ENCODE results near the gene ZCCHC14.
"Not testable (repeated sequence)": the region's sequence is repeated elsewhere in the genome, so short reads cannot be mapped to it uniquely, and the experiment has no call there.

Gene ZCCHC14

DNA sequence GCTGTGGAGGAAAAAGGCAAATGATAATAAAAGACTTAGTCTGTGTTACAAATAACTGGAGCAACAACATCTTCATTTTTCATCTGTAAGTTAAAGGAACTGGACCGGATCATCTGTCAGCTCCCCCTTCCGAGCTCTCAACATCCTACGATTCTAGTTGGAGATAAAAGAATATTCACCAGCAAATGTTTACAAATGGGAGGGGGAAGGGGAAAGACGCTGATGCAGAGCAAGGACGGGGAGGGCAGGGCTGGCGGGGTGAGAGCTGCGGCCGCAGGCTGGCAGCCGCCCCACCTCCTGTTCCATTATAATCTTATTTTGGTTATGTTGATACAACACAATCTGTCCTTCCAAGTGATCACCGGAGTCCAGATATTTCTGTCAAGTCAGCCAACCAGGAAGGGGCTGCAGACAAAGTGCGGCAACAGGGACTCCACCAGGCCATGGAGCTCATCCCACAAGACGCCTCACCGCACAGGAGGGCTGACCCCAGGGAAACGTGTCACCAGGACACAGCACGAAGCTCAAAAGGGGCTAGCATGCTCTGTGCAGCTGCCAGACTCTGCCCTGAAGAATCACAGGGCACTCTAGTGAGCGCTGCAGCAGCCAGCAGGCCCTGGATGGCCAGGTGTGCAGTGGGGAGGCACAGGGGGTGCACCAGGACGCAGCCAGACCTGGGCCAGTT, 128.9 kb downstream of the ZCCHC14 start:
- TF ChIP-seq, protein P1, sequence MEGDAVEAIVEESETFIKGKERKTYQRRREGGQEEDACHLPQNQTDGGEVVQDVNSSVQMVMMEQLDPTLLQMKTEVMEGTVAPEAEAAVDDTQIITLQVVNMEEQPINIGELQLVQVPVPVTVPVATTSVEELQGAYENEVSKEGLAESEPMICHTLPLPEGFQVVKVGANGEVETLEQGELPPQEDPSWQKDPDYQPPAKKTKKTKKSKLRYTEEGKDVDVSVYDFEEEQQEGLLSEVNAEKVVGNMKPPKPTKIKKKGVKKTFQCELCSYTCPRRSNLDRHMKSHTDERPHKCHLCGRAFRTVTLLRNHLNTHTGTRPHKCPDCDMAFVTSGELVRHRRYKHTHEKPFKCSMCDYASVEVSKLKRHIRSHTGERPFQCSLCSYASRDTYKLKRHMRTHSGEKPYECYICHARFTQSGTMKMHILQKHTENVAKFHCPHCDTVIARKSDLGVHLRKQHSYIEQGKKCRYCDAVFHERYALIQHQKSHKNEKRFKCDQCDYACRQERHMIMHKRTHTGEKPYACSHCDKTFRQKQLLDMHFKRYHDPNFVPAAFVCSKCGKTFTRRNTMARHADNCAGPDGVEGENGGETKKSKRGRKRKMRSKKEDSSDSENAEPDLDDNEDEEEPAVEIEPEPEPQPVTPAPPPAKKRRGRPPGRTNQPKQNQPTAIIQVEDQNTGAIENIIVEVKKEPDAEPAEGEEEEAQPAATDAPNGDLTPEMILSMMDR (conservative IDR thresholded peaks at IDR 0.05; ENCODE audit: low read depth, low read length): no peak
- H3K4me3 ChIP-seq (ENCODE audit: low read length): no peak overlapping the region
- no peak for DNase-seq (ENCODE audit: low read depth)

DNA sequence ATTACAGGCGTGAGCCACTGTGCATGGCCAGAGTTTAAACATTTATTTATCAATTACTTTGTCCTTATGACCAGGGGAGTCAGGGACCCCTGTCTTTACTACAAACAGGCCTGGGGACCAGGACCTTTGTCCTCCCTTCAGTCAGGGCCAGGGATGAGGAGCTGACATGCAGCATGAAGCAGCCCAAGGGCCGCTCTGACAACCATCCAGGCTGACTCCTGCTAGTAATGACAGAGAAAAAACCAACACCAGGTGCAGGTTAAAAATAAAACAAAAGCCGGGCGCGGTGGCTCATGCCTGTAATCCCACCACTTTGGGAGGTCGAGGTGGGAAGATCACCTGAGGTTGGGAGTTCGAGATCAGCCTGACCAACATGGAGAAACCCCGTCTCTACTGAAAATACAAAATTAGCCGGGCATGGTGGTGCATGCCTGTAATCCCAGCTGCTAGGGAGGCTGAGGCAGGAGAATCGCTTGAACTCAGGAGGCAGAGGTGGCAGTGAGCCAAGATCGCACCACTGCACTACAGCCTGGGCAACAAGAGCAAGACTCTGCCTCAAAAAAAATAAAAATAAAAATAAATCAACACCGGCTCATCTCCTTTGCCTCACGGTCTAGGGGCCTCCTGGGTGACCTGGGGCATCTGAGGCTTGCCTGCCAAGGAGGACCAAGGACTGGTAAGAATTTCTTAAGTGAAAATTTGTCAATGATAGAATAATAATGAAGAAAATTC, 129.8 kb downstream of the ZCCHC14 start:
- not testable (repeated sequence) for DNase-seq (ENCODE audit: low read depth); H3K4me3 ChIP-seq (ENCODE audit: low read length)

DNA sequence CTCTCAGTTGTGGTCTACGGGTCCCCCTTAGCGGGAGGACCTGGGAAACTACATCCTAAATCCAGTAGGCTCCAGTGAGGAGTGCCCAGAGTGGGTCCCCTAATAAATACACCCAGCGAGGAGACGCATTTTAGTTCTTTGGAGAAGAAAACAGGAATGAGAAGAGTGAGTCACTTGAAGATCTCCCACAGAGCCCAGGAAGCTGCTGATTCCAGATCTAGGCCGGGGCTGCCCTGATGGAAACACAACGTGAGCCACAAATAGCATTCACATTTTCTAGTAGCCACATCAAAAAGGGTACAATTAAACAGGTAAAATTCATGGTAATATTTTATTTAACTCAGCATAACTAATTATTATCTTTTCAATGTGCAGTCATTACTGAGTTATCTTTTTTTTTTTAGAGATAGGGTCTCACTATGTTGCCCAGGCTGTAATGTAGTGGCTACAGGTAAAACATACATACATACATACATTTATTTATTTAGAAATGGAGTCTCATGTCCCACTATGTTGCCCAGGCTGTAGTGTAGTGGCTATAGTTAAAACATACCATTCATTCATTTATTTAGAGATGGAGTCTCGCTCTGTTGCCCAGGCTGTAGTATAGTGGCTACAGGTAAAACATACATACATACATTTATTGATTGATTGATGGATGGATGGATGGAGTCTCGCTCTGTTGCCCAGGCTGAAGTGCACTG, 130.8 kb downstream of the ZCCHC14 start:
- no peak for DNase-seq (ENCODE audit: low read depth)
- no peak overlapping the region for H3K4me3 ChIP-seq (ENCODE audit: low read length)
- TF ChIP-seq, protein P1 (conservative IDR thresholded peaks at IDR 0.05; ENCODE audit: low read depth, low read length): no peak

DNA sequence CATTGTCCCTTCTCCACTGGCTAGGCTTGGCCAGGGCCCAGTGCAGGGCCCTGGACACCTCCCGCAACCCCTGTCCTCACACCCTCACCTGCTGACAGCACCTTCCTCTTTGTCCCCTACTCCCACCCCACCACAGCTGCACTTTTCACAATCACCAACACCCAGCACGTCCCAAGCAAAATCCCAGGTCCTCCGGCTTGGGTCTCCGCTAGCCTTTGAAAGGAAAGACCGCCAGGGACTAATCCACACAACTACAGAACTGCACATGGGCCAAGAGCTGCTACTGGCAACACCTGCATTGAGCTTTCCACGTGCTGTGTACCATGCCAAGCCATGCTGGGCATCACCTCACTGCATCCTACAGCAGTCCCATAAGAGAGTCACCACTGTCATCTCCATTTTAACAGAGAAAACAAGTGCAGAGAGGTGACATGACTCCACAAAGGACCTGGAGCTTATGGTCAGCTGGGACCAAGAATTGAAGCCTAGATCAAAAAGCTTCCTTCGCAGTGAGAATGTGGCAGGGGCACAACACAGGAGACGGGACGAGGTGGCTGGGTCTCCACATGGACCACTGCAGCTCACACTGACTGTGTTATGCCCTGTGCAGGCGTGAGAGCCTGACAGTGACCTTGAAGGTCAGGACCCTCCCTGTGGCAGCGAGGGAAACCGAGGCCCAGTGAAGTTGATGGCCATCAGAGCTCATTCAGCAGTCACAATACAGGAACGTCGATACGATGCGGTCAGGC, 131.8 kb downstream of the ZCCHC14 start:
- no peak overlapping the region for H3K4me3 ChIP-seq (ENCODE audit: low read length)
- TF ChIP-seq, protein P1 (conservative IDR thresholded peaks at IDR 0.05; ENCODE audit: low read depth, low read length): no peak
- no peak for DNase-seq (ENCODE audit: low read depth)

DNA sequence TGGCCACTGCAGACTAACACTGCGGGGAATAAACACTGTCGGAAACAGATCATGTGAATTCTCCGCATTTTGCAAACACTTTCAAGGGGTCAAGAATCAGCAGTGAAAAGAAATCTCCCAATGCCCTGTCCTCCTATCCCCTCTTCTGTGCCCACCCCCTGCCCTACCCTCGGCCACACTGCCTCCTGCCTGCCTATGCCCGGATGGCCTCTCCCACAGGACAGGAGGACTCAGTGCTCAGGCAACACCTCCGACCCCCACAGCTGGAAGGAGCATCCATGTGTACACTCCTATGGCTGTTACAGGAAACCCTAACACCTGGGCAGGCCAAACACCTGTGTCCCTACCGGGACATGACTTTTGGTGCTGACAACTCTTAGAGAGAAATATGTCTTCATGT, 133.7 kb downstream of the ZCCHC14 start:
- no peak for DNase-seq (ENCODE audit: low read depth)
- no peak overlapping the region for H3K4me3 ChIP-seq (ENCODE audit: low read length)
- TF ChIP-seq, protein P1 (conservative IDR thresholded peaks at IDR 0.05; ENCODE audit: low read depth, low read length): no peak

DNA sequence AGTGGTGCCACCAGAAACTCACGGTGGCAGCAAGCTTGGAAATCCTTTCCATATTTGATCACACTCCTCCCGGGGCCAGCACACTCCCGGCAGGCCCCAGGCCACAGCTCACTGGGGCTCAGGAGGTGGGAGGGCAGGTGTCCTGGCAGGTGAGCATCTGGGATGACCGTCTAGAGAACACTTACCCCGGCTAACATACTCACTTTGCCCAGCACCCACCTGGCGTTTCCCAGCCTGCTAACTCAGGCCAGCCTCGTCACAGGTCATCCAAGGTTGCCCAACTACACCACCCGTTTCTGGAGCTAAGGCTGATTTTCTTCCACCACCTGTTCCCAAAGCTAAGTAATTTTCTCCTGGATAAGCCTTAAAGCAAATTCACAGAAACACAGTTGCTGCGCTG, 134.1 kb downstream of the ZCCHC14 start:
- DNase-seq (ENCODE audit: low read depth): no peak
- no peak overlapping the region for H3K4me3 ChIP-seq (ENCODE audit: low read length)
- TF ChIP-seq, protein P1 (conservative IDR thresholded peaks at IDR 0.05; ENCODE audit: low read depth, low read length): no peak

DNA sequence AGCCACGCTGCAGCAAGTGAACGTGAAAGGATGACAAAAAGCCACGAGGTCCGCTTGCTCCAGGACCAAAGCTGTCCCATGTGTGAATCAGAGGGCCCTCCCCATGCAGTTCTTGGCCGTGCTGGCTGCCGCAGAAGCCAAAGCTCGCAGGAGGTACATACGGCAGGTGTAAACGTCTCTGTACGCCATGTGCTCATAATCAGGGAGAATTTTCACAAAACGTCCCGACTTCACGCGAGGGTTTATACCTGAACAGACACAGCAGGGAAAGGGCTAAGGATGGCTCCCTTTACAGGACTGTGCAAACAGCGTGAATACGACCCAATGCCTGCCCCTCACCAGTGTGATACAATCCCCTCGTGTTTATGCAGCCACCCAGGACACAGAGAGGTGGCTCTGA, 134.6 kb downstream of the ZCCHC14 start:
- H3K4me3 ChIP-seq (ENCODE audit: low read length): no peak overlapping the region
- no peak for DNase-seq (ENCODE audit: low read depth)
- TF ChIP-seq, protein P1 (conservative IDR thresholded peaks at IDR 0.05; ENCODE audit: low read depth, low read length): no peak

Data from retinal pigment epithelial cell (primary cell).